Spleen (tissue), 11 donors: Measurements from ENCODE around the gene SIPA1L3. TPM values are rescaled to one million over a fixed set of nuclear protein-coding genes. Genes with fewer than 3 reads are reported as not detected.

Experiments used
- DNase-seq: peaks from one replicate; pipeline ENCODE4 v3.0.0-alpha.2; 2020
- H3K27ac ChIP-seq, 8 donors: fragments of 200-600 bp; sonication (generic) in 7 of 8; 1 replicate in 4 of 8; 2 replicates in 4 of 8; pipeline versions ENCODE4 v1.5.0 to v1.8.0; 2016 to 2021; ENCODE audit warnings: inconsistent platforms in 4 of 8, mild to moderate bottlenecking in 4 of 8, moderate library complexity in 1 of 8
- H3K27me3 ChIP-seq, 7 donors: fragments of 200-600 bp; sonication (generic) in 6 of 7; replicated peaks in 1 of 7; 1 replicate in 4 of 7; 2 replicates in 3 of 7; pipeline versions ENCODE4 v1.5.0 to v1.8.0; 2016 to 2021; ENCODE audit warnings: inconsistent platforms in 3 of 7, mild to moderate bottlenecking in 1 of 7
- H3K36me3 ChIP-seq, 6 donors: fragments of 200-600 bp; sonication (generic) in 5 of 6; 1 replicate in 4 of 6; 2 replicates in 2 of 6; pipeline versions ENCODE4 v1.5.0 to v1.8.0; 2016 to 2021; ENCODE audit warnings: inconsistent platforms in 2 of 6
- H3K4me1 ChIP-seq, 6 donors: fragments of 200-600 bp; sonication (generic) in 5 of 6; 1 replicate in 3 of 6; 2 replicates in 3 of 6; pipeline versions ENCODE4 v1.5.0 to v1.8.0; 2016 to 2021; ENCODE audit warnings: inconsistent platforms in 3 of 6
- H3K4me3 ChIP-seq, 8 donors: fragments of 200-600 bp; sonication (generic) in 7 of 8; 1 replicate in 4 of 8; 2 replicates in 4 of 8; pipeline versions ENCODE4 v1.5.0 to v1.8.0; 2016 to 2021; ENCODE audit warnings: inconsistent platforms in 4 of 8, mild to moderate bottlenecking in 4 of 8, moderate library complexity in 2 of 8
- H3K9me3 ChIP-seq, 8 donors: fragments of 200-600 bp; sonication (generic) in 7 of 8; 1 replicate in 4 of 8; 2 replicates in 4 of 8; pipeline versions ENCODE4 v1.5.0 to v1.8.0; 2016 to 2021; ENCODE audit warnings: inconsistent platforms in 4 of 8
- POLR2A ChIP-seq, 3 donors: fragments of 450-650 bp; IDR thresholded peaks; one replicate each; pipeline ENCODE4 v1.5.1; 2017; ENCODE audit warnings: antibody characterized with exemption in 3 of 3, mild to moderate bottlenecking in 1 of 3
- POLR2AphosphoS5 ChIP-seq, 3 donors: sonication (generic); formaldehyde crosslinking; IDR thresholded peaks; one replicate each; pipeline ENCODE4 v1.5.1; 2017; ENCODE audit warnings: antibody characterized with exemption in 3 of 3
- WGBS, 5 donors: extraction: QIAGEN DNeasy Blood & Tissue Kit in 3 of 5; methylation state at CpG; one replicate each; pipeline versions ENCODE4 v1.1.5 to v1.1.7; 2013 to 2018; 5-methylcytosine and 5-hydroxymethylcytosine counted together
- intact Hi-C: fragments of 100-400 bp; cut with DNase I; formaldehyde crosslinking; loops from one replicate; pipeline ENCODE4 v1.15.0; 2023; ENCODE audit warnings: low total_unique reads
- polyA plus RNA-seq, 3 donors: library from polyadenylated mRNA; stranded (reverse); fragments of 200-250 nt; gene quantifications; one replicate each; pipeline ENCODE4 v1.2.1, GENCODE V29; 2013
- total RNA-seq, 7 donors: library from RNA; depleted of rRNA in 3 of 7; stranded (reverse); fragments of >200 nt in 3 of 7; fragmentation: NEBNext Ultra II Directional in 4 of 7; extraction: Animal tissue kit (Norgen Biotek cat#: 25700) in 4 of 7; gene quantifications; one replicate each; pipeline versions ENCODE4 v1.1.0 to v1.2.1, GENCODE V29; 2016 to 2021
- TF ChIP-seq, protein P1 (sequence below), 11 experiments: fragments of 200-600 bp in 7 of 11; fragments of 450-650 bp in 4 of 11; sonication (generic) in 4 of 11; IDR thresholded peaks in 8 of 11; conservative IDR thresholded peaks in 3 of 11; 1 replicate in 7 of 11; 2 replicates in 4 of 11; pipeline versions ENCODE4 v1.4.0 to v1.8.0; 2016 to 2021; ENCODE audit warnings: antibody characterized with exemption in 11 of 11, inconsistent platforms in 4 of 11, mild to moderate bottlenecking in 1 of 11
- donor health status: healthy with polysubstance abuse.
- donor health status: DM: no; HTN: no; CAD: no; lungs with moderate emphysema.
- donor health status: DM: no; HTN: no; CAD: no.
- donor health status: Bipolar disorder and iron deficiency.
- donor health status: healthy.
- donor health status: DM: no; HTN: no; CAD: no.
- donor health status: DM: yes; HTN: yes; CAD: no.

Gene SIPA1L3
- total and polyA plus RNA-seq, 10 donors: 5.4 to 62.6 (median 40.3) TPM

DNA sequence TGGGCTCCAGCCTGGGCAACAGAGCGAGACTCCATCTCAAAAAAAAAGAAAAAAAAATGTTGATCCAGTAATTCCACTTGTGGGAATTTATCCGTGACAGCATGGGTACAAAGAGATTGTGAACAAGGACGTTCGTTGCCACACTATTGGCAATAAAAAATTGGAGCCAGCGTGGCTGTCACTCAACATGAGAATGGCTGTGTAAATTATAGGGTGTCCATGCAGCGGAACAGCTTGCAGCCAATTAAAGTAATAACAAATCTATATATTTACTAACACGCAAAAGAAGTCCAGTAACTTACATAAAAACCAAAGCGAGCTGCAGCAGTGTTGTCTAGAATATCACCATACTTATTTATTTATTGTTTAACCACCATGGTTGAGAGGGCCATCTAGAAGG is 297.7 kb downstream of the SIPA1L3 start:
- intact Hi-C loops: no loop called here
- no peak overlapping the region for H3K4me3 ChIP-seq
- H3K27me3 ChIP-seq: peaks cover 0 to 25% (median 11%) of the 10 kb centered on the region in 7 donors
- peaks cover 0 to 89% (median 65%) of the 10 kb centered on the region in 6 donors for H3K36me3 ChIP-seq
- peaks cover 3 to 13% (median 7%) of the 10 kb centered on the region in 6 donors for H3K4me1 ChIP-seq
- H3K27ac ChIP-seq: no peak overlapping the region
- TF ChIP-seq POLR2AphosphoS5 (IDR thresholded peaks at IDR 0.05) (no peak), POLR2A (IDR thresholded peaks at IDR 0.05) (no peak)
- TF ChIP-seq, protein P1, sequence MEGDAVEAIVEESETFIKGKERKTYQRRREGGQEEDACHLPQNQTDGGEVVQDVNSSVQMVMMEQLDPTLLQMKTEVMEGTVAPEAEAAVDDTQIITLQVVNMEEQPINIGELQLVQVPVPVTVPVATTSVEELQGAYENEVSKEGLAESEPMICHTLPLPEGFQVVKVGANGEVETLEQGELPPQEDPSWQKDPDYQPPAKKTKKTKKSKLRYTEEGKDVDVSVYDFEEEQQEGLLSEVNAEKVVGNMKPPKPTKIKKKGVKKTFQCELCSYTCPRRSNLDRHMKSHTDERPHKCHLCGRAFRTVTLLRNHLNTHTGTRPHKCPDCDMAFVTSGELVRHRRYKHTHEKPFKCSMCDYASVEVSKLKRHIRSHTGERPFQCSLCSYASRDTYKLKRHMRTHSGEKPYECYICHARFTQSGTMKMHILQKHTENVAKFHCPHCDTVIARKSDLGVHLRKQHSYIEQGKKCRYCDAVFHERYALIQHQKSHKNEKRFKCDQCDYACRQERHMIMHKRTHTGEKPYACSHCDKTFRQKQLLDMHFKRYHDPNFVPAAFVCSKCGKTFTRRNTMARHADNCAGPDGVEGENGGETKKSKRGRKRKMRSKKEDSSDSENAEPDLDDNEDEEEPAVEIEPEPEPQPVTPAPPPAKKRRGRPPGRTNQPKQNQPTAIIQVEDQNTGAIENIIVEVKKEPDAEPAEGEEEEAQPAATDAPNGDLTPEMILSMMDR (IDR thresholded peaks at IDR 0.05 in 8 of 11, conservative IDR thresholded peaks at IDR 0.05 in 3 of 11): no peak
- H3K9me3 ChIP-seq: no peaks in the 10 kb centered on the region
- WGBS, 5 donors: 96 to 98% (median 96%) methylated on average over 8 of the region's 8 CpGs
- DNase-seq: no peak

DNA sequence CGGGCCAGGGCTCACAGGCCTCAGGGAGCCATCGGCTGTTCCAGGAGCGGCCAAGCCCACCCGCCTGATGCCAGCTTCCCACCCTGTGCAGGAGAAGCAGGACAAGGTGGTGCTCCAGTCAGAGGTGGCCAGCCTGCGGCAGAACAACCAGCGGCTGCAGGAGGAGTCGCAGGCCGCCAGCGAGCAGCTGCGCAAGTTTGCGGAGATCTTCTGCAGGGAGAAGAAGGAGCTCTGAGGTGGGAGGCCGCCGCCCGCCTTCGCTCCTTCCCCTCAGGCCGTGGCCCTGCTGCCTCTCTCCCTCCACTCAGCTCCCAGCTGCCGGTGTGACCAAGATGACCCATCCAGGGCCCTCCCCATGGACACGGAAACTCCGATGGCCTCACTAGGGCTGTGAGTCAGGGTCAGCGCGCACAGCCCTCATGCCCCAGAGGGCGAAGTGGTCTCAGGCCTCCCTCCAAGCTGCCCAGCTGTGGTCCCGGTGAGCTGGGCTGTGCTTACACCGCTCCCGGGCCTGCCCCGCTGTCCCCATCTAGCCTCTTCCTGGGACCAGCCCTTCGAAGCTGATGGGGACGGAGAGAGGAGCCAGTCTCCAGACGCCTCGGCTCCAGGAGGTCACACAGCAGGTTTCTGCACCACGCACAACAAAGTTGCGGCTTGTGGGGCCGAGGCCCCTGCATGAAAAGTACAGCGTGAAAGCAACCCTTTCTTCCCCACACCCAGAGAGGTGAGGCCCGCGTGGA is 299.2 kb downstream of the SIPA1L3 start:
- peak in 1 of 3 donors; percentile 28 for TF ChIP-seq POLR2AphosphoS5 (IDR thresholded peaks at IDR 0.05)
- no peak for TF ChIP-seq POLR2A (IDR thresholded peaks at IDR 0.05)
- H3K36me3 ChIP-seq: peaks cover 0 to 74% (median 56%) of the 10 kb centered on the region in 6 donors
- no peak overlapping the region for H3K27ac ChIP-seq
- intact Hi-C loops: no loop called here
- WGBS, 5 donors: 91 to 95% (median 92%) methylated on average over 28 to 36 of the region's 36 CpGs
- no peaks in the 10 kb centered on the region for H3K9me3 ChIP-seq
- H3K27me3 ChIP-seq: peaks cover under 1 to 39% (median 26%) of the 10 kb centered on the region in 7 donors
- H3K4me1 ChIP-seq: peaks cover 8 to 27% (median 18%) of the 10 kb centered on the region in 6 donors
- DNase-seq: no peak
- H3K4me3 ChIP-seq: no peak overlapping the region

DNA sequence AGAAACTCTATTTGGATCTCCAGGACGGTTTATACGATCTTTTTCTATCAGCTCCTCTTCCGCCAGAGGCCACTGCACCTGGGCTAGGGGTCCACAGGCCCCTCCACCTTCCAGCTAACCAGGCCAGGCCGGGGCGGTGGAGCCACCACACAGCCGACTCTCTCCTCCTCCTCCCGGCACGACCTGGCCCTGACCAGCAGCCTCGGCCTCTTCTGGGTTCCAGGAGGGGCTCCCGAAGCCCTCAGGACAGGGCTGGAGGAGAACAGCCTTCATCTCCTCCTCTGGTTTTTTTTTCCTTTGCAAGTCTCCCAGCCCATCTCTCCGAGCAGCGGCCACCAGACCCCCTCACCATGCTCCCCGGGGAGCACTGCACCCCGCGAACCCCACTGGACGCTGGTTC is 299.9 kb downstream of the SIPA1L3 start:
- intact Hi-C loops: no loop called here
- 90 to 98% (median 94%) methylated on average over 14 to 16 of the region's 16 CpGs for WGBS, 5 donors
- TF ChIP-seq POLR2AphosphoS5 (IDR thresholded peaks at IDR 0.05) (no peak), POLR2A (IDR thresholded peaks at IDR 0.05) (no peak)
- TF ChIP-seq, protein P1 (IDR thresholded peaks at IDR 0.05 in 8 of 11, conservative IDR thresholded peaks at IDR 0.05 in 3 of 11): no peak
- no peak overlapping the region for H3K27ac ChIP-seq
- peaks cover 8 to 35% (median 23%) of the 10 kb centered on the region in 6 donors for H3K4me1 ChIP-seq
- peaks cover 0 to 67% (median 50%) of the 10 kb centered on the region in 6 donors for H3K36me3 ChIP-seq
- H3K4me3 ChIP-seq: no peak overlapping the region
- no peaks in the 10 kb centered on the region for H3K9me3 ChIP-seq
- no peak for DNase-seq
- peaks cover 8 to 47% (median 33%) of the 10 kb centered on the region in 7 donors for H3K27me3 ChIP-seq

DNA sequence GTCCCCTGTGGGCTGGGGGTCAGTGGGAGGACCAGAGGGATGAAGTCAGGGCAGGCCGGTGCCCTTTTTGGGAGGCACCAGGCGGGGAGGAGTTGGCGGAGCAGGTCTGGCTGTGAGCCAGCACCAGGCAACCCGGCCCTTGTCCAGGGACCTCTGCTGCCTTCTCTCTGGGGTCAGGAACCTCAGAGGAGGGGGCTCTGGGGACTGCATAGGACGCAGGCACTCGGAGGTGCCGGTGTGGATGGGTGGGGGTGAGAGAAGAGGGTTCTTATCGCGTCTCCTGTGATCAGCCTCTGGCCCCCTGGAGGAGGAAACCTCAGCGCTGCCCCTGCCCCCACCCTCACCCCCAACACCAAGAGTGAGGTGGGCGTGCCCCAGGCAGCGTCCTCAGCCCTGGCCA is 300.5 kb downstream of the SIPA1L3 start:
- WGBS, 5 donors: 76 to 83% (median 81%) methylated on average over 11 to 12 of the region's 12 CpGs
- no peak overlapping the region for H3K4me3 ChIP-seq

DNA sequence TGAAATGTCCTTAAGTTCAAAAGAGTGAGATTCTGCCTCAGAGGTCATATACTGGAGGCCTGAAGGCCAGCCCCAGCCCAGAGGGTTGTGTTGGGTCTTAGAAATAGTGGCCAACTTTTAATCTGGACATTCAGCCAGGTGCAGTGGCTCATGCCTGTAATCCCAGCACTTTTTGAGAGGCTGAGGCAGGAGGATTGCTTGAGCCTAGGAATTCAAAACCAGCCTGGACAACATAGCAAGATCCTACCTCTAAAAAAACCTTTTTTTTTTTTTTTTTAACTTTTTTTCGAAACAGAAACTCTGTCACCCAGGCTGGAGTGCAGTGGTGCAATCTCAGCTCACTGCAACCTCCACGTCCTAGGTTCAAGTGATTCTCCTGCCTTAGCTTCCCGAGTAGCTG is 301.6 kb downstream of the SIPA1L3 start:
- peaks cover 8 to 63% (median 44%) of the 10 kb centered on the region in 7 donors for H3K27me3 ChIP-seq
- DNase-seq: no peak
- WGBS, 5 donors: 84 to 99% (median 89%) methylated on average over 3 of the region's 3 CpGs
- H3K36me3 ChIP-seq: peaks cover 0 to 51% (median 34%) of the 10 kb centered on the region in 6 donors
- intact Hi-C loops: no loop called here
- H3K27ac ChIP-seq: no peak overlapping the region
- no peak overlapping the region for H3K4me3 ChIP-seq
- no peaks in the 10 kb centered on the region for H3K9me3 ChIP-seq
- TF ChIP-seq POLR2AphosphoS5 (IDR thresholded peaks at IDR 0.05) (no peak), POLR2A (IDR thresholded peaks at IDR 0.05) (no peak)
- TF ChIP-seq, protein P1 (IDR thresholded peaks at IDR 0.05 in 8 of 11, conservative IDR thresholded peaks at IDR 0.05 in 3 of 11): no peak
- H3K4me1 ChIP-seq: peaks cover 8 to 38% (median 23%) of the 10 kb centered on the region in 6 donors

More for the DNA sequence above, 300.5 kb downstream of the SIPA1L3 start:
- Histone ChIP-seq H3K27me3 (peaks cover 8 to 53% (median 40%) of the 10 kb centered on the region in 7 donors), H3K27ac (no peak overlapping the region), H3K4me1 (peaks cover 8 to 35% (median 23%) of the 10 kb centered on the region in 6 donors), H3K36me3 (peaks cover 0 to 61% (median 44%) of the 10 kb centered on the region in 6 donors), H3K9me3 (no peaks in the 10 kb centered on the region)
- TF ChIP-seq POLR2A (IDR thresholded peaks at IDR 0.05) (no peak), POLR2AphosphoS5 (IDR thresholded peaks at IDR 0.05) (peak in 1 of 3 donors; percentile 17)
- no peak for DNase-seq
- intact Hi-C loops: no loop called here
